Thyroid gland (tissue), 4 donors: ENCODE measurements around the gene EZR. TPM values are rescaled to one million over a fixed set of nuclear protein-coding genes. Genes with fewer than 3 reads are reported as not detected.
A peak's percentile ranks its signal among the peaks of the same experiment; 100 is the strongest.

Experiments used
- DNase-seq, 2 donors: peaks; one replicate each; pipeline ENCODE4 v3.0.0-alpha.2; 2019
- H3K27ac ChIP-seq, 3 donors: fragments of 200-600 bp; sonication (generic); 1 replicate in 2 of 3; 2 replicates in 1 of 3; pipeline ENCODE4 v1.5.1; 2016 to 2019; ENCODE audit warnings: mild to moderate bottlenecking in 1 of 3, moderate library complexity in 1 of 3
- H3K27me3 ChIP-seq: fragments of 200-600 bp; sonication (generic); one replicate; pipeline ENCODE4 v1.5.1; 2019
- H3K36me3 ChIP-seq, 2 donors: fragments of 200-600 bp; sonication (generic); one replicate each; pipeline ENCODE4 v1.5.1; 2016 to 2019
- H3K4me1 ChIP-seq, 2 donors: fragments of 200-600 bp; sonication (generic); one replicate each; pipeline ENCODE4 v1.5.1; 2017 to 2019
- H3K4me3 ChIP-seq, 3 donors: fragments of 200-600 bp; sonication (generic); replicated peaks in 1 of 3; 1 replicate in 2 of 3; 2 replicates in 1 of 3; pipeline ENCODE4 v1.5.1; 2016; ENCODE audit warnings: mild to moderate bottlenecking in 1 of 3
- H3K9me3 ChIP-seq: fragments of 200-600 bp; sonication (generic); one replicate; pipeline ENCODE4 v1.5.1; 2017
- POLR2A ChIP-seq, 2 donors: fragments of 450-650 bp; IDR thresholded peaks; one replicate each; pipeline ENCODE4 v1.6.1; 2017; ENCODE audit warnings: antibody characterized with exemption in 2 of 2, mild to moderate bottlenecking in 2 of 2, moderate library complexity in 1 of 2
- WGBS, 2 donors: methylation state at CpG; one replicate each; pipeline ENCODE4 v1.1.5; 2017; 5-methylcytosine and 5-hydroxymethylcytosine counted together
- intact Hi-C: fragments of 100-400 bp; cut with DNase I; formaldehyde crosslinking; loops from one replicate; pipeline ENCODE4 v1.15.1; 2023
- total RNA-seq, 4 donors: library from RNA; depleted of rRNA; stranded (reverse); fragments of >200 nt; gene quantifications; one replicate each; pipeline ENCODE4 v1.2.3, GENCODE V29; 2016
- TF ChIP-seq, protein P1 (sequence below), 6 experiments: fragments of 200-600 bp in 3 of 6; fragments of 450-650 bp in 3 of 6; sonication (generic) in 3 of 6; IDR thresholded peaks; one replicate each; pipeline ENCODE4 v1.5.1; 2016 to 2019; ENCODE audit warnings: antibody characterized with exemption in 6 of 6, mild to moderate bottlenecking in 2 of 6, inconsistent platforms in 1 of 6, moderate library complexity in 1 of 6

EZR gene
- total RNA-seq, 4 donors from 2014 or later = 221 to 412 (median 339) TPM

DNA sequence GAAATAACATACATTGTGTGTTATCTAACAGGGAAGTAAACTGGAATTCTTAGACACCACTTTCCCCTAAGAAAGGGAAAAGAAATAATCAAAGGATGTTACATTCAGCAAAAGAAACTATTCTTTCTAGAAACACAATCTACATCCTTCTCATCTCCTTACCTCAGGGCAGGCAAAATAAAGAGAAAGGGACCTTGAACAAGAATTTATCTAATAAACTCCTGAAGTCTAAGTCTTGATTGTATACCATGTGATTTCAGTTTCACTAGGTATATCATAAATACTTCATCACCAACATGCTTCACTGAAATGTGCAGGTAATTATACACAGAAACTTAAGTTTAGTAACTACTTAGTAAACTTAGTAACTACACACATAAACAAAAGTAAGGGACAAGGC, 15.0 kb downstream of the EZR start:
- H3K36me3 ChIP-seq = no peaks in the 10 kb centered on the region
- no peak for TF ChIP-seq POLR2A (IDR thresholded peaks at IDR 0.05)
- TF ChIP-seq, protein P1, sequence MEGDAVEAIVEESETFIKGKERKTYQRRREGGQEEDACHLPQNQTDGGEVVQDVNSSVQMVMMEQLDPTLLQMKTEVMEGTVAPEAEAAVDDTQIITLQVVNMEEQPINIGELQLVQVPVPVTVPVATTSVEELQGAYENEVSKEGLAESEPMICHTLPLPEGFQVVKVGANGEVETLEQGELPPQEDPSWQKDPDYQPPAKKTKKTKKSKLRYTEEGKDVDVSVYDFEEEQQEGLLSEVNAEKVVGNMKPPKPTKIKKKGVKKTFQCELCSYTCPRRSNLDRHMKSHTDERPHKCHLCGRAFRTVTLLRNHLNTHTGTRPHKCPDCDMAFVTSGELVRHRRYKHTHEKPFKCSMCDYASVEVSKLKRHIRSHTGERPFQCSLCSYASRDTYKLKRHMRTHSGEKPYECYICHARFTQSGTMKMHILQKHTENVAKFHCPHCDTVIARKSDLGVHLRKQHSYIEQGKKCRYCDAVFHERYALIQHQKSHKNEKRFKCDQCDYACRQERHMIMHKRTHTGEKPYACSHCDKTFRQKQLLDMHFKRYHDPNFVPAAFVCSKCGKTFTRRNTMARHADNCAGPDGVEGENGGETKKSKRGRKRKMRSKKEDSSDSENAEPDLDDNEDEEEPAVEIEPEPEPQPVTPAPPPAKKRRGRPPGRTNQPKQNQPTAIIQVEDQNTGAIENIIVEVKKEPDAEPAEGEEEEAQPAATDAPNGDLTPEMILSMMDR (IDR thresholded peaks at IDR 0.05) = no peak
- DNase-seq = no peak
- H3K9me3 ChIP-seq = no peaks in the 10 kb centered on the region
- H3K4me3 ChIP-seq = no peak overlapping the region
- H3K27ac ChIP-seq = peak overlapping the region in 2 of 3 donors; percentile 20 to 60
- intact Hi-C loops = no loop called here
- no peaks in the 10 kb centered on the region for H3K27me3 ChIP-seq
- H3K4me1 ChIP-seq = peaks cover 46 to 75% of the 10 kb centered on the region in 2 donors

- 43 to 50% methylated on average over 5 of the region's 5 CpGs for WGBS, 2 donors
- Histone ChIP-seq H3K27me3 (no peaks in the 10 kb centered on the region), H3K36me3 (no peaks in the 10 kb centered on the region), H3K4me1 (peaks cover 46 to 75% of the 10 kb centered on the region in 2 donors), H3K4me3 (no peak overlapping the region), H3K9me3 (no peaks in the 10 kb centered on the region), H3K27ac (peak overlapping the region in 2 of 3 donors; percentile 20 to 60)
- intact Hi-C loops = no loop called here
- no peak for TF ChIP-seq POLR2A (IDR thresholded peaks at IDR 0.05)
- TF ChIP-seq, protein P1 (IDR thresholded peaks at IDR 0.05) = no peak
- DNase-seq = peak in 1 of 2 donors; percentile 34
Measured at GRCh38 chr6:158803733-158804143, 15.4 kb downstream of the EZR start.

DNA sequence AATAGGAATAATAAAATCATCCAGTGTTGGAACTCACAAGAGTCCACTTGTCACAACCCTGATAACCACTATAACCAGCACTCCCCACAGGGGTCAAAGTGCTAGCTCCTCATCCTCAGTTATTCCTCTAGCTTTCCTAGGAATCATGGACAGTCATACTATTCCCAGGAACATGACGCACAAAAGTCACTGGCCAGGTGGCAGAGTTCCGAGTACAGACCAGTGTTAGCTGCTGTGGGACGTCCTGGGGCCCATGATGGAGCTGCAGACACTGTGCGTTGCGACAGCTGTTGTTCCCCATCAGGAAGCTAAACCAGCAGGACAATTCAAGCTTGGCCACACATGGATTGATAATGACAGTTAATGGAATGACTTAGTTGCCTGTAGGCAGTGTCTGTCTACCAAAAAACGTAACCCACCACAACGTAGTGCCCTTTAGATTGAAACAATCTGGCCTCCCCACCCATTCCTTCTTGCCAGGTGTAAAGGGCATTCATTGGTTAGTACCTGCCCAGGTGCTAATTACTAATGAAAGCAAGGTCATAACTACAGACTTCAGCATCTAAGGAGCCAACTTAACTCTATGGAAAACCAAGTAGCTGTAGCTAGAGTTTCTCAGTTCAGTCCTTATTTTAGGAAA, 17.4 kb downstream of the EZR start:
- no peak for DNase-seq
- TF ChIP-seq, protein P1 (IDR thresholded peaks at IDR 0.05) = no peak
- TF ChIP-seq POLR2A (IDR thresholded peaks at IDR 0.05) = no peak
- Histone ChIP-seq H3K9me3 (no peaks in the 10 kb centered on the region), H3K4me1 (peaks cover 52 to 75% of the 10 kb centered on the region in 2 donors), H3K27ac (peak overlapping the region in 1 of 3 donors; percentile 8), H3K36me3 (no peaks in the 10 kb centered on the region), H3K4me3 (no peak overlapping the region), H3K27me3 (no peaks in the 10 kb centered on the region)
- WGBS, 2 donors = 91 to 96% methylated on average over 7 of the region's 7 CpGs
- intact Hi-C loops = no loop called here

DNA sequence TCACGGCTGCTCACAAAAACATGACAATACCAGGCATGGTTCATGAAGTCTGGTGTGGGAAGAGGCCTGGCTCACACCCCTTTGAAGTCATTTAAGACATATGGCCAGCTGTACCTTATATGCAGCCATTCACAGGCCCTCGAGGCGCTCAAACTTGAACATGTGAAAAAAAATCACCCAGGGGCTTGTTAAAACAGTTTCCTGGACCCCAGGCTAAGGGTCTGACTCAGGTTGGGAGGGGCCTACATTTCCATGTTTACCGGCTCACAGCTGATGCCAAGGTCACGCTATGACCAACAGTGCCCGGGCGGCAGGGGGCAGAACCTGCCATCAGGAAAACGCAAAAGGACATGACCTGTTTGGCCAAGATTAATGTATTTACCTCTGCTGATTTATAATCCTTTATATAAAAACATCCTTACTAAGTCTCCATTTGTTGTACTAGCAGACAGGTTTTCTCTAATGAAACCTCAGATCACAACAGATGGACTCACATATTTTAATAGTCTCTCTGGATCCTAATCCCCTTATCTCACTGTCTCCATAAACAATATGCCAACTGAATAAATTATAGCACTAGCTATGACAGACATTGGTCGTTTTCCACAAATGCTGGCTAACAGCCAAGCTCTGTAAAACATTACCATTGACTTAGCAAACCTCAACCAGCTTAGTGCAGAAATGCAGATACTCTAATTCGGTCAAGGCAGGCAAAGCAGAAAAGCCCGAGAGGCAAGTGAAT, 19.9 kb downstream of the EZR start:
- DNase-seq = no peak
- H3K9me3 ChIP-seq = no peaks in the 10 kb centered on the region
- H3K4me3 ChIP-seq = no peak overlapping the region
- H3K27ac ChIP-seq = peak overlapping the region; percentile 2 to 70 (median 67)
- peaks cover 61 to 81% of the 10 kb centered on the region in 2 donors for H3K4me1 ChIP-seq
- 46 to 55% methylated on average over 11 of the region's 11 CpGs for WGBS, 2 donors
- no peaks in the 10 kb centered on the region for H3K36me3 ChIP-seq
- H3K27me3 ChIP-seq = no peaks in the 10 kb centered on the region
- intact Hi-C loops = no loop called here
- no peak for TF ChIP-seq POLR2A (IDR thresholded peaks at IDR 0.05)
- TF ChIP-seq, protein P1 (IDR thresholded peaks at IDR 0.05) = no peak

GRCh38 chr6:158798311-158798710, 20.9 kb downstream of the EZR start:
- Histone ChIP-seq H3K27me3 (no peaks in the 10 kb centered on the region), H3K4me3 (no peak overlapping the region), H3K4me1 (peaks cover 62 to 83% of the 10 kb centered on the region in 2 donors), H3K36me3 (no peaks in the 10 kb centered on the region), H3K9me3 (no peaks in the 10 kb centered on the region), H3K27ac (peak overlapping the region; percentile 2 to 70 (median 67))
- intact Hi-C loops = no loop called here
- no peak for TF ChIP-seq POLR2A (IDR thresholded peaks at IDR 0.05)
- TF ChIP-seq, protein P1 (IDR thresholded peaks at IDR 0.05) = no peak
- DNase-seq = peak; percentile 70 to 77
- WGBS, 2 donors = 54 to 62% methylated on average over 8 of the region's 8 CpGs
